ENCODE results near the gene GRB2. TPM values are rescaled to one million over a fixed set of nuclear protein-coding genes. Genes with fewer than 3 reads are reported as not detected.
"Not testable (repeated sequence)": the region's sequence is repeated elsewhere in the genome, so short reads cannot be mapped to it uniquely, and the experiment has no call there.

GRB2 gene
- total RNA-seq, 1 experiment from 2014 or later = 92.6 TPM

- DNase-seq (ENCODE audit: low spot score) = no peak
- ChIA-PET CTCF (no interaction called here), POLR2A (no interaction called here)
- ATAC-seq = no peak; the same call in 1 of the 2 replicates
- Mint-ChIP-seq H3K9me3 (no peaks in the 10 kb centered on the region), H3K4me1 (peaks cover 65% of the 10 kb centered on the region), H3K27ac (peak overlapping the region; percentile 30), H3K36me3 (peaks cover 3% of the 10 kb centered on the region), H3K27me3 (ENCODE audit: low read depth) (no peaks in the 10 kb centered on the region), H3K4me3 (no peak overlapping the region)
- no peak for TF ChIP-seq NR2C2 (CRISPR knock-in tag; IDR thresholded peaks at IDR 0.05)
Observed at GRCh38 chr17:75370286-75370915, 35.1 kb downstream of the GRB2 start.

GRCh38 chr17:75367838-75368789 is 37.4 kb downstream of the GRB2 start:
- DNase-seq (ENCODE audit: low spot score) = peak; percentile 66
- Mint-ChIP-seq H3K4me1 (peaks cover 76% of the 10 kb centered on the region), H3K27ac (peak overlapping the region; percentile 42)
- not testable (repeated sequence) for H3K36me3 Mint-ChIP-seq; H3K9me3 Mint-ChIP-seq; H3K4me3 Mint-ChIP-seq; H3K27me3 Mint-ChIP-seq (ENCODE audit: low read depth)
- ATAC-seq = peak; percentile 58
- POLR2A ChIA-PET = interaction anchor here (0.7 kb wide), 1 partner anchor 26 kb away, joined by 7 read pairs; no protein-coding TSS in a partner anchor
- CTCF ChIA-PET = interaction anchor here (0.6 to 1.6 kb wide), 6 partner anchors 12 to 128 kb away, joined by 3 to 15 read pairs (median 3); partner anchors contain the start of genes MIF4GD and SLC25A19

GRCh38 chr17:75367312-75367711 is 38.2 kb downstream of the GRB2 start:
- no peak for ATAC-seq
- Mint-ChIP-seq H3K4me1 (peaks cover 75% of the 10 kb centered on the region), H3K9me3 (no peaks in the 10 kb centered on the region), H3K27me3 (ENCODE audit: low read depth) (no peaks in the 10 kb centered on the region), H3K27ac (peak overlapping the region; percentile 21), H3K4me3 (no peak overlapping the region), H3K36me3 (no peaks in the 10 kb centered on the region)
- DNase-seq (ENCODE audit: low spot score) = no peak
- ChIA-PET POLR2A (no interaction called here), CTCF (interaction anchor here (0.8 to 1.6 kb wide), 2 partner anchors 13 to 78 kb away, joined by 3 read pairs; partner anchors contain the start of gene SLC25A19)
- TF ChIP-seq ZNF232 (CRISPR knock-in tag; IDR thresholded peaks at IDR 0.05) (no peak), SMAD4 (CRISPR knock-in tag; IDR thresholded peaks at IDR 0.05) (no peak), SMAD3 (CRISPR knock-in tag; IDR thresholded peaks at IDR 0.05; ENCODE audit: borderline replicate concordance) (no peak), USF2 (CRISPR knock-in tag; IDR thresholded peaks at IDR 0.05) (no peak), ZNF219 (CRISPR knock-in tag; IDR thresholded peaks at IDR 0.05; ENCODE audit: borderline replicate concordance) (no peak), ZNF317 (CRISPR knock-in tag; IDR thresholded peaks at IDR 0.05; ENCODE audit: borderline replicate concordance, low read depth) (no peak), AR (CRISPR knock-in tag; IDR thresholded peaks at IDR 0.05) (no peak), ETV6 (CRISPR knock-in tag; IDR thresholded peaks at IDR 0.05) (no peak), ZNF416 (CRISPR knock-in tag; IDR thresholded peaks at IDR 0.05) (no peak)

- H3K27me3 Mint-ChIP-seq (ENCODE audit: low read depth) = no peaks in the 10 kb centered on the region
- no peak for DNase-seq (ENCODE audit: low spot score)
- no peaks in the 10 kb centered on the region for H3K36me3 Mint-ChIP-seq
- no peaks in the 10 kb centered on the region for H3K9me3 Mint-ChIP-seq
- no peak overlapping the region for H3K4me3 Mint-ChIP-seq
- no peak for TF ChIP-seq ATF3 (CRISPR knock-in tag; conservative IDR thresholded peaks at IDR 0.05)
- TF ChIP-seq CREB1 (CRISPR knock-in tag; IDR thresholded peaks at IDR 0.05) = no peak
- no peak for TF ChIP-seq ATF1 (CRISPR knock-in tag; IDR thresholded peaks at IDR 0.05)
- TF ChIP-seq FOXK1 (CRISPR knock-in tag; IDR thresholded peaks at IDR 0.05) = no peak
- TF ChIP-seq ATF6 (CRISPR knock-in tag; IDR thresholded peaks at IDR 0.05) = no peak
- 0 out of 2 replicates have a peak overlapping the region, but pooled peaks have one; percentile 36 for H3K27ac Mint-ChIP-seq
- ChIA-PET CTCF (interaction anchor here (1.6 kb wide), 1 partner anchor 77 kb away, joined by 3 read pairs; the partner anchor contains the start of gene SLC25A19), POLR2A (no interaction called here)
- H3K4me1 Mint-ChIP-seq = peaks cover 70% of the 10 kb centered on the region
- ATAC-seq = no peak
Observed at GRCh38 chr17:75366432-75366831, 39.0 kb downstream of the GRB2 start.
